NCI-H1436 treated with DMSO at 0.1 percent for 48 hours (cell line): ENCODE data around the gene RALB.
"Not testable (repeated sequence)": the region's sequence is repeated elsewhere in the genome, so short reads cannot be mapped to it uniquely, and the experiment has no call there.

ENCODE experiments used
- DNase-seq: peaks from one replicate; lab custom pipeline; 2025; lab: John Stamatoyannopoulos, UW

The RALB gene

GRCh38 chr2:120315367-120316033 lies 62.8 kb downstream of the RALB start:
- DNase-seq = no peak

GRCh38 chr2:120316071-120316470 lies 63.4 kb downstream of the RALB start:
- DNase-seq = no peak

GRCh38 chr2:120316528-120317179 lies 64.0 kb downstream of the RALB start:
- no peak for DNase-seq

- DNase-seq = no peak
Observed at GRCh38 chr2:120317180-120317533, 64.5 kb downstream of the RALB start.

GRCh38 chr2:120317916-120318315 lies 65.3 kb downstream of the RALB start:
- no peak for DNase-seq

- no peak for DNase-seq
Observed at GRCh38 chr2:120318626-120319025, 66.0 kb downstream of the RALB start.

- no peak for DNase-seq
Observed at GRCh38 chr2:120319123-120319522, 66.5 kb downstream of the RALB start.

GRCh38 chr2:120319686-120320317 lies 67.2 kb downstream of the RALB start:
- DNase-seq = no peak

GRCh38 chr2:120320318-120320851 lies 67.7 kb downstream of the RALB start:
- DNase-seq = no peak

GRCh38 chr2:120320887-120321556 lies 68.4 kb downstream of the RALB start:
- DNase-seq = not testable (repeated sequence)

GRCh38 chr2:120321721-120322284 lies 69.2 kb downstream of the RALB start:
- no peak for DNase-seq

- no peak for DNase-seq
Observed at GRCh38 chr2:120322329-120322728, 69.7 kb downstream of the RALB start.

GRCh38 chr2:120323214-120323613 lies 70.6 kb downstream of the RALB start:
- DNase-seq = no peak

- DNase-seq = no peak
Observed at GRCh38 chr2:120323807-120324399, 71.3 kb downstream of the RALB start.

GRCh38 chr2:120324933-120325332 lies 72.3 kb downstream of the RALB start:
- no peak for DNase-seq

- no peak for DNase-seq
Observed at GRCh38 chr2:120326066-120326465, 73.4 kb downstream of the RALB start.

GRCh38 chr2:120330946-120331822 lies 78.5 kb downstream of the RALB start:
- DNase-seq = no peak

GRCh38 chr2:120331903-120332302 lies 79.3 kb downstream of the RALB start:
- DNase-seq = no peak

- no peak for DNase-seq
Observed at GRCh38 chr2:120332384-120332783, 79.7 kb downstream of the RALB start.

GRCh38 chr2:120334068-120334467 lies 81.4 kb downstream of the RALB start:
- no peak for DNase-seq

GRCh38 chr2:120336749-120337148 lies 84.1 kb downstream of the RALB start:
- no peak for DNase-seq
